Osteoblast (primary cell): Measurements from ENCODE around the gene CTSC. TPM values are rescaled to one million over a fixed set of nuclear protein-coding genes. Genes with fewer than 3 reads are reported as not detected.
"Not testable (repeated sequence)": the region's sequence is repeated elsewhere in the genome, so short reads cannot be mapped to it uniquely, and the experiment has no call there.

Experiments
- DNase-seq: peaks from one replicate; pipeline ENCODE4 v3.0.0; 2011; ENCODE audit warnings: low spot score, mixed read lengths; ENCODE audit not compliant: insufficient read length; ENCODE audit errors: missing footprints
- H2AFZ ChIP-seq: 2 replicates; pipeline ENCODE4 v1.6.0; 2011; ENCODE audit warnings: mild to moderate bottlenecking, low read length
- H3K27ac ChIP-seq: 2 replicates; pipeline ENCODE4 v1.5.1; 2011; ENCODE audit warnings: mild to moderate bottlenecking, low read depth, low read length, moderate library complexity
- H3K27me3 ChIP-seq: 2 replicates; pipeline ENCODE4 v1.6.0; 2012; ENCODE audit warnings: mild to moderate bottlenecking, control low read depth, inconsistent platforms, low read length, moderate library complexity; ENCODE audit not compliant: insufficient read depth
- H3K36me3 ChIP-seq: 2 replicates; pipeline ENCODE4 v1.5.1; 2011; ENCODE audit warnings: mild to moderate bottlenecking, low read length, control low read depth, moderate library complexity; ENCODE audit not compliant: insufficient read depth
- H3K4me1 ChIP-seq: 2 replicates; pipeline ENCODE4 v1.5.1; 2011; ENCODE audit warnings: mild to moderate bottlenecking, low read length, control low read depth, moderate library complexity; ENCODE audit not compliant: insufficient read depth
- H3K4me2 ChIP-seq: 2 replicates; pipeline ENCODE4 v1.6.0; 2011; ENCODE audit warnings: mild to moderate bottlenecking, low read length; ENCODE audit not compliant: insufficient read depth
- H3K4me3 ChIP-seq: fragments of 200-600 bp; sonication (generic); 3 replicates; pipeline ENCODE4 v1.5.1; 2012; ENCODE audit warnings: mild to moderate bottlenecking, low read length, inconsistent platforms; ENCODE audit not compliant: insufficient read depth
- H3K79me2 ChIP-seq: 2 replicates; pipeline ENCODE4 v1.6.0; 2012; ENCODE audit warnings: mild to moderate bottlenecking, low read length, control low read depth, inconsistent platforms; ENCODE audit not compliant: insufficient read depth
- H3K9me3 ChIP-seq: 2 replicates; pipeline ENCODE4 v1.5.1; 2011; ENCODE audit warnings: low read depth, low read length, control low read depth
- H4K20me1 ChIP-seq: 2 replicates; pipeline ENCODE4 v1.6.0; 2012; ENCODE audit warnings: mild to moderate bottlenecking, low read length, control low read depth; ENCODE audit not compliant: insufficient read depth
- total RNA-seq: library from RNA; depleted of rRNA; stranded (reverse); fragments of >200 nt; gene quantifications from 2 replicates; pipeline ENCODE4 v1.2.3, GENCODE V29; 2012
- TF ChIP-seq, protein P1 (sequence below): IDR thresholded peaks from 2 replicates; pipeline ENCODE4 v1.5.1; 2011; ENCODE audit warnings: mild to moderate bottlenecking, low read depth, low read length, moderate library complexity; ENCODE audit errors: extremely low read depth

Gene CTSC
- total RNA-seq, 1 donor: 23.5 TPM

GRCh38 chr11:88327061-88327460 lies 10.5 kb downstream of the CTSC start:
- Histone ChIP-seq H3K27ac (no peak overlapping the region), H3K4me3 (no peak overlapping the region), H3K9me3 (no peaks in the 10 kb centered on the region), H3K79me2 (no peaks in the 10 kb centered on the region), H4K20me1 (no peaks in the 10 kb centered on the region), H3K36me3 (peaks cover 28% of the 10 kb centered on the region), H2AFZ (no peak overlapping the region), H3K4me1 (no peaks in the 10 kb centered on the region), H3K27me3 (no peaks in the 10 kb centered on the region), H3K4me2 (no peak overlapping the region)
- TF ChIP-seq, protein P1, sequence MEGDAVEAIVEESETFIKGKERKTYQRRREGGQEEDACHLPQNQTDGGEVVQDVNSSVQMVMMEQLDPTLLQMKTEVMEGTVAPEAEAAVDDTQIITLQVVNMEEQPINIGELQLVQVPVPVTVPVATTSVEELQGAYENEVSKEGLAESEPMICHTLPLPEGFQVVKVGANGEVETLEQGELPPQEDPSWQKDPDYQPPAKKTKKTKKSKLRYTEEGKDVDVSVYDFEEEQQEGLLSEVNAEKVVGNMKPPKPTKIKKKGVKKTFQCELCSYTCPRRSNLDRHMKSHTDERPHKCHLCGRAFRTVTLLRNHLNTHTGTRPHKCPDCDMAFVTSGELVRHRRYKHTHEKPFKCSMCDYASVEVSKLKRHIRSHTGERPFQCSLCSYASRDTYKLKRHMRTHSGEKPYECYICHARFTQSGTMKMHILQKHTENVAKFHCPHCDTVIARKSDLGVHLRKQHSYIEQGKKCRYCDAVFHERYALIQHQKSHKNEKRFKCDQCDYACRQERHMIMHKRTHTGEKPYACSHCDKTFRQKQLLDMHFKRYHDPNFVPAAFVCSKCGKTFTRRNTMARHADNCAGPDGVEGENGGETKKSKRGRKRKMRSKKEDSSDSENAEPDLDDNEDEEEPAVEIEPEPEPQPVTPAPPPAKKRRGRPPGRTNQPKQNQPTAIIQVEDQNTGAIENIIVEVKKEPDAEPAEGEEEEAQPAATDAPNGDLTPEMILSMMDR: no peak
- no peak for DNase-seq

GRCh38 chr11:88326099-88326498 lies 11.4 kb downstream of the CTSC start:
- TF ChIP-seq, protein P1: no peak
- H3K4me3 ChIP-seq: no peak overlapping the region
- H2AFZ ChIP-seq: no peak overlapping the region
- no peaks in the 10 kb centered on the region for H3K27me3 ChIP-seq
- H3K27ac ChIP-seq: no peak overlapping the region
- peaks cover 19% of the 10 kb centered on the region for H3K36me3 ChIP-seq
- H3K4me2 ChIP-seq: no peak overlapping the region
- H3K4me1 ChIP-seq: no peaks in the 10 kb centered on the region
- H3K79me2 ChIP-seq: no peaks in the 10 kb centered on the region
- no peak for DNase-seq
- H4K20me1 ChIP-seq: no peaks in the 10 kb centered on the region
- no peaks in the 10 kb centered on the region for H3K9me3 ChIP-seq

DNA sequence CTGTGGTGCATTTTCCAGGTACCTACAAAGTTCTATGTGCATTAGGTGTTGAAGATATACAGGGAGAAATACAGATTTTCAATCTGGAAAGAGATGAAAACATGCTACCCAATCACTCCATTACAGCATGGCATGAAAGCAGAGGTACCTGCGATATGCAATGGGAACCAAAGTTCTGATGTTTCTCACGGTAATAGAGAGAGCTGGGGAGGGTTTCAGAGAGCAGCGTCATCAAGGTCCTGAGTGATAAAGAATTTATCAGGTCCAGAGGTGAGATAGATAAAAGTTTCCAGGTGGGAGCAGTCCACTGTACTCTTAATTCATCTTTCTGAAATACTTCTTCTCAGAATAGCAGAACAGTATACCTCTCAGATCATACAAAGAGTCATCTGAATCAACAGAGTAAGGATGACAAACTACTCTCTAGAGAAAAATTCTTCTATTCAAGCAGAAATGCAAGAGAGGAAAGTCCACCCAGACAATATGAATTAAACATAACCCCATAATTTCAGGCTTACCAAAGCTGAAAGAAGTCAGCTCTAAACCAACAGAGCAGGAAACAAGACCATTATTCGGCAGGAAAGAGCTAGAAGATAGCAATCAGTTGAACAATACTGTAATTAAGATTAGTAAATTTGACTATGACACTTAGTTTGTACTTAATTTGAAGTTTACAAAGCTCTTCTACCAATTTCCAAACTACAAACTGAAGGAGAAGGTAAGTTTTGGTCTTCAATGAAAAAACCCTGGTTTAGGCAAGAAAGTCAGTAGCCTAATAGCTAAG lies 12.8 kb downstream of the CTSC start:
- DNase-seq: no peak
- H3K4me1 ChIP-seq: peaks cover 7% of the 10 kb centered on the region

GRCh38 chr11:88322881-88323280 lies 14.7 kb downstream of the CTSC start:
- not testable (repeated sequence) for H3K9me3 ChIP-seq, DNase-seq

More for the DNA sequence above, 12.8 kb downstream of the CTSC start:
- Histone ChIP-seq H2AFZ (no peak overlapping the region), H3K27ac (no peak overlapping the region), H3K4me3 (no peak overlapping the region), H3K9me3 (no peaks in the 10 kb centered on the region), H3K36me3 (peaks cover 12% of the 10 kb centered on the region), H4K20me1 (no peaks in the 10 kb centered on the region), H3K27me3 (no peaks in the 10 kb centered on the region), H3K4me2 (no peak overlapping the region), H3K79me2 (no peaks in the 10 kb centered on the region)
- TF ChIP-seq, protein P1: no peak

GRCh38 chr11:88321412-88321811 lies 16.1 kb downstream of the CTSC start:
- not testable (repeated sequence) for H2AFZ ChIP-seq, H3K4me2 ChIP-seq, H3K79me2 ChIP-seq, H3K36me3 ChIP-seq, H3K4me3 ChIP-seq, H4K20me1 ChIP-seq, H3K27me3 ChIP-seq, H3K27ac ChIP-seq, H3K9me3 ChIP-seq, H3K4me1 ChIP-seq, DNase-seq

More at GRCh38 chr11:88322881-88323280, 14.7 kb downstream of the CTSC start:
- H3K4me3 ChIP-seq, H3K79me2 ChIP-seq, H3K4me2 ChIP-seq, H3K4me1 ChIP-seq, H4K20me1 ChIP-seq, H3K27me3 ChIP-seq, H3K27ac ChIP-seq, H2AFZ ChIP-seq, H3K36me3 ChIP-seq: not testable (repeated sequence)
